ENCODE results near the gene PRR16.

DNA sequence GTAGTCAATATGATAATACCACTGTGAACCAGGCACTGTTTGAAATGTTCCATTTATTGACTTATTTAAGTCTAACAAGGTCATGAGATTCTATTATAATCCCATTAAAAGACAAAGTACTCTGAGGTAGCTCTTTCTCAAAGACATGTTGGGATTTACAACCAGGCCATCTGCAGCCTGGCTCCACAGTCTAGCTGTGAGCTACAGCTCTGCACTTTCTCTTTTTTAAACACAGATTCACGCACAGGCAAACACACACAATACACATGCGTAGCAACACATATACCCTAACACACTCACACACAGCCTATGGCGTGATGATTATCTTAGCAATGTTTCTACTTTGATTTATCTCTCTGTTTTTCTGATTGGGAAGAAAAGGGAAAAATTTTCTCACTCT, 174.3 kb downstream of the PRR16 start:
- TF ChIP-seq, protein P1, sequence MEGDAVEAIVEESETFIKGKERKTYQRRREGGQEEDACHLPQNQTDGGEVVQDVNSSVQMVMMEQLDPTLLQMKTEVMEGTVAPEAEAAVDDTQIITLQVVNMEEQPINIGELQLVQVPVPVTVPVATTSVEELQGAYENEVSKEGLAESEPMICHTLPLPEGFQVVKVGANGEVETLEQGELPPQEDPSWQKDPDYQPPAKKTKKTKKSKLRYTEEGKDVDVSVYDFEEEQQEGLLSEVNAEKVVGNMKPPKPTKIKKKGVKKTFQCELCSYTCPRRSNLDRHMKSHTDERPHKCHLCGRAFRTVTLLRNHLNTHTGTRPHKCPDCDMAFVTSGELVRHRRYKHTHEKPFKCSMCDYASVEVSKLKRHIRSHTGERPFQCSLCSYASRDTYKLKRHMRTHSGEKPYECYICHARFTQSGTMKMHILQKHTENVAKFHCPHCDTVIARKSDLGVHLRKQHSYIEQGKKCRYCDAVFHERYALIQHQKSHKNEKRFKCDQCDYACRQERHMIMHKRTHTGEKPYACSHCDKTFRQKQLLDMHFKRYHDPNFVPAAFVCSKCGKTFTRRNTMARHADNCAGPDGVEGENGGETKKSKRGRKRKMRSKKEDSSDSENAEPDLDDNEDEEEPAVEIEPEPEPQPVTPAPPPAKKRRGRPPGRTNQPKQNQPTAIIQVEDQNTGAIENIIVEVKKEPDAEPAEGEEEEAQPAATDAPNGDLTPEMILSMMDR (IDR thresholded peaks at IDR 0.05), result no peak
- TF ChIP-seq POLR2A (IDR thresholded peaks at IDR 0.05) (no peak), POLR2AphosphoS5 (IDR thresholded peaks at IDR 0.05) (no peak), EP300 (IDR thresholded peaks at IDR 0.05) (no peak)
